Duodenal mucosa (tissue), 2 donors: ENCODE results near the gene IMPDH2.
A peak's percentile ranks its signal among the peaks of the same experiment; 100 is the strongest.

Source experiments
- H3K27ac ChIP-seq: one replicate; pipeline ENCODE4 v1.7.0; 2013; ENCODE audit warnings: low read depth, low read length
- H3K27me3 ChIP-seq, 2 donors: one replicate each; pipeline ENCODE4 v1.7.0; 2013; ENCODE audit warnings: low read length in 2 of 2, control low read depth in 1 of 2; ENCODE audit not compliant: insufficient read depth in 2 of 2, control insufficient read depth in 1 of 2
- H3K36me3 ChIP-seq, 2 donors: one replicate each; pipeline ENCODE4 v1.7.0; 2013; ENCODE audit warnings: low read length in 2 of 2, control low read depth in 1 of 2; ENCODE audit not compliant: insufficient read depth in 2 of 2, control insufficient read depth in 1 of 2
- H3K4me1 ChIP-seq, 2 donors: one replicate each; pipeline ENCODE4 v1.7.0; 2013; ENCODE audit warnings: low read length in 2 of 2, control low read depth in 1 of 2; ENCODE audit not compliant: insufficient read depth in 2 of 2, control insufficient read depth in 1 of 2
- H3K4me3 ChIP-seq, 2 donors: one replicate each; pipeline ENCODE4 v1.7.0; 2013; ENCODE audit warnings: low read length in 2 of 2, low read depth in 1 of 2
- H3K9ac ChIP-seq, 2 donors: one replicate each; pipeline ENCODE4 v1.7.0; 2013; ENCODE audit warnings: low read length in 2 of 2, low read depth in 1 of 2
- H3K9me3 ChIP-seq, 2 donors: one replicate each; pipeline ENCODE4 v1.7.0; 2013; ENCODE audit warnings: low read length in 2 of 2, control low read depth in 1 of 2; ENCODE audit not compliant: control insufficient read depth in 1 of 2

The IMPDH2 gene

GRCh38 chr3:49006408-49007067 is 22.7 kb downstream of the IMPDH2 start:
- peak overlapping the region; percentile 90 to 94 for H3K4me3 ChIP-seq
- H3K9ac ChIP-seq, result peak overlapping the region; percentile 98 to 99
- H3K4me1 ChIP-seq, result peaks cover 15 to 19% of the 10 kb centered on the region in 2 donors
- H3K36me3 ChIP-seq, result peaks cover 0 to 13% of the 10 kb centered on the region in 2 donors
- no peaks in the 10 kb centered on the region for H3K9me3 ChIP-seq
- no peaks in the 10 kb centered on the region for H3K27me3 ChIP-seq
- H3K27ac ChIP-seq, result peak overlapping the region; percentile 98

- H3K9ac ChIP-seq, result peak overlapping the region; percentile 98 to 99
- H3K4me3 ChIP-seq, result peak overlapping the region; percentile 90 to 94
- H3K27me3 ChIP-seq, result no peaks in the 10 kb centered on the region
- H3K9me3 ChIP-seq, result no peaks in the 10 kb centered on the region
- peaks cover 0 to 8% of the 10 kb centered on the region in 2 donors for H3K36me3 ChIP-seq
- peak overlapping the region; percentile 98 for H3K27ac ChIP-seq
- H3K4me1 ChIP-seq, result peaks cover 15 to 19% of the 10 kb centered on the region in 2 donors
Observed at GRCh38 chr3:49005998-49006397, 23.2 kb downstream of the IMPDH2 start.

- Histone ChIP-seq H3K36me3 (peaks cover 0 to 8% of the 10 kb centered on the region in 2 donors), H3K4me1 (peaks cover 15 to 19% of the 10 kb centered on the region in 2 donors), H3K27me3 (no peaks in the 10 kb centered on the region), H3K27ac (no peak overlapping the region), H3K9ac (no peak overlapping the region), H3K4me3 (no peak overlapping the region), H3K9me3 (no peaks in the 10 kb centered on the region)
Observed at GRCh38 chr3:49005303-49005680, 23.9 kb downstream of the IMPDH2 start.

GRCh38 chr3:49004352-49005302 is 24.6 kb downstream of the IMPDH2 start:
- no peak overlapping the region for H3K27ac ChIP-seq
- peaks cover 0 to 8% of the 10 kb centered on the region in 2 donors for H3K36me3 ChIP-seq
- H3K27me3 ChIP-seq, result no peaks in the 10 kb centered on the region
- no peaks in the 10 kb centered on the region for H3K9me3 ChIP-seq
- H3K9ac ChIP-seq, result no peak overlapping the region
- H3K4me1 ChIP-seq, result peaks cover 15 to 19% of the 10 kb centered on the region in 2 donors
- no peak overlapping the region for H3K4me3 ChIP-seq

GRCh38 chr3:49001155-49001554 is 28.0 kb downstream of the IMPDH2 start:
- Histone ChIP-seq H3K4me3 (no peak overlapping the region), H3K27ac (no peak overlapping the region), H3K9me3 (no peaks in the 10 kb centered on the region), H3K36me3 (peaks cover 8 to 17% of the 10 kb centered on the region in 2 donors), H3K27me3 (no peaks in the 10 kb centered on the region), H3K4me1 (peaks cover 2 to 6% of the 10 kb centered on the region in 2 donors), H3K9ac (no peak overlapping the region)

GRCh38 chr3:48999085-48999858 is 29.9 kb downstream of the IMPDH2 start:
- Histone ChIP-seq H3K27ac (no peak overlapping the region), H3K9ac (no peak overlapping the region), H3K9me3 (no peaks in the 10 kb centered on the region), H3K36me3 (peaks cover 8 to 22% of the 10 kb centered on the region in 2 donors), H3K4me3 (no peak overlapping the region), H3K27me3 (no peaks in the 10 kb centered on the region), H3K4me1 (no peaks in the 10 kb centered on the region)

- peaks cover 8 to 27% of the 10 kb centered on the region in 2 donors for H3K36me3 ChIP-seq
- H3K4me3 ChIP-seq, result no peak overlapping the region
- H3K9ac ChIP-seq, result no peak overlapping the region
- H3K27me3 ChIP-seq, result no peaks in the 10 kb centered on the region
- H3K9me3 ChIP-seq, result no peaks in the 10 kb centered on the region
- H3K27ac ChIP-seq, result no peak overlapping the region
- no peaks in the 10 kb centered on the region for H3K4me1 ChIP-seq
Observed at GRCh38 chr3:48997714-48998637, 31.2 kb downstream of the IMPDH2 start.

GRCh38 chr3:48997102-48997635 is 32.0 kb downstream of the IMPDH2 start:
- Histone ChIP-seq H3K9ac (no peak overlapping the region), H3K36me3 (peaks cover 8 to 23% of the 10 kb centered on the region in 2 donors), H3K27ac (no peak overlapping the region)

GRCh38 chr3:48996640-48997039 is 32.6 kb downstream of the IMPDH2 start:
- no peak overlapping the region for H3K4me3 ChIP-seq
- H3K36me3 ChIP-seq, result peaks cover 8 to 18% of the 10 kb centered on the region in 2 donors
- no peaks in the 10 kb centered on the region for H3K27me3 ChIP-seq
- no peak overlapping the region for H3K27ac ChIP-seq
- peaks cover 3 to 4% of the 10 kb centered on the region in 2 donors for H3K4me1 ChIP-seq
- H3K9me3 ChIP-seq, result no peaks in the 10 kb centered on the region
- no peak overlapping the region for H3K9ac ChIP-seq

More at GRCh38 chr3:48997102-48997635, 32.0 kb downstream of the IMPDH2 start:
- Histone ChIP-seq H3K27me3 (no peaks in the 10 kb centered on the region), H3K4me3 (no peak overlapping the region), H3K9me3 (no peaks in the 10 kb centered on the region), H3K4me1 (no peaks in the 10 kb centered on the region)
